DMS79 (cell line): ENCODE results near the gene EXOC6B.
"Not testable (repeated sequence)": the region's sequence is repeated elsewhere in the genome, so short reads cannot be mapped to it uniquely, and the experiment has no call there.

Experiments
- DNase-seq: peaks from one replicate; lab custom pipeline; 2025; lab: John Stamatoyannopoulos, UW

The EXOC6B gene

GRCh38 chr2:72676341-72677025, 149.3 kb downstream of the EXOC6B start:
- DNase-seq: no peak

GRCh38 chr2:72674982-72675915, 150.6 kb downstream of the EXOC6B start:
- no peak for DNase-seq

- DNase-seq: no peak
Measured at GRCh38 chr2:72673279-72673678, 152.6 kb downstream of the EXOC6B start.

- DNase-seq: no peak
Measured at GRCh38 chr2:72669121-72669520, 156.7 kb downstream of the EXOC6B start.

- DNase-seq: no peak
Measured at GRCh38 chr2:72668647-72669046, 157.2 kb downstream of the EXOC6B start.

GRCh38 chr2:72665448-72665847, 160.4 kb downstream of the EXOC6B start:
- no peak for DNase-seq

GRCh38 chr2:72661985-72662384, 163.8 kb downstream of the EXOC6B start:
- no peak for DNase-seq

- no peak for DNase-seq
Measured at GRCh38 chr2:72649810-72650209, 176.0 kb downstream of the EXOC6B start.

GRCh38 chr2:72641221-72641620, 184.6 kb downstream of the EXOC6B start:
- not testable (repeated sequence) for DNase-seq

- no peak for DNase-seq
Measured at GRCh38 chr2:72638600-72639211, 187.1 kb downstream of the EXOC6B start.

- DNase-seq: no peak
Measured at GRCh38 chr2:72636210-72636609, 189.6 kb downstream of the EXOC6B start.

- no peak for DNase-seq
Measured at GRCh38 chr2:72630767-72631166, 195.1 kb downstream of the EXOC6B start.

- no peak for DNase-seq
Measured at GRCh38 chr2:72629062-72629461, 196.8 kb downstream of the EXOC6B start.

- no peak for DNase-seq
Measured at GRCh38 chr2:72627083-72627482, 198.8 kb downstream of the EXOC6B start.

GRCh38 chr2:72625366-72625765, 200.5 kb downstream of the EXOC6B start:
- no peak for DNase-seq

- no peak for DNase-seq
Measured at GRCh38 chr2:72623481-72623880, 202.4 kb downstream of the EXOC6B start.

- DNase-seq: no peak
Measured at GRCh38 chr2:72619626-72620025, 206.2 kb downstream of the EXOC6B start.

GRCh38 chr2:72613931-72614330, 211.9 kb downstream of the EXOC6B start:
- no peak for DNase-seq

GRCh38 chr2:72612614-72613160, 213.1 kb downstream of the EXOC6B start:
- no peak for DNase-seq

- no peak for DNase-seq
Measured at GRCh38 chr2:72607189-72607588, 218.6 kb downstream of the EXOC6B start.

- no peak for DNase-seq
Measured at GRCh38 chr2:72605836-72606442, 219.9 kb downstream of the EXOC6B start.

- no peak for DNase-seq
Measured at GRCh38 chr2:72604468-72604867, 221.4 kb downstream of the EXOC6B start.
